Stomach (tissue), 9 donors: ENCODE measurements around the gene EFCAB11. TPM values are rescaled to one million over a fixed set of nuclear protein-coding genes. Genes with fewer than 3 reads are reported as not detected.

Source experiments
- DNase-seq, 2 donors: peaks; one replicate each; pipeline versions ENCODE4 v3.0.0 to v3.0.0-alpha.2; 2013 to 2019
- H3K27ac ChIP-seq, 5 donors: fragments of 200-600 bp in 4 of 5; sonication (generic) in 4 of 5; one replicate each; pipeline ENCODE4 v1.5.1; 2013 to 2019; ENCODE audit warnings: mild to moderate bottlenecking in 1 of 5, moderate library complexity in 1 of 5
- H3K27me3 ChIP-seq, 3 donors: fragments of 200-600 bp; sonication (generic); one replicate each; pipeline ENCODE4 v1.5.1; 2017 to 2019; ENCODE audit warnings: mixed run types in 1 of 3
- H3K36me3 ChIP-seq, 4 donors: fragments of 200-600 bp; sonication (generic); 1 replicate in 3 of 4; 2 replicates in 1 of 4; pipeline ENCODE4 v1.5.1; 2016 to 2019
- H3K4me1 ChIP-seq, 4 donors: fragments of 200-600 bp; sonication (generic); one replicate each; pipeline ENCODE4 v1.5.1; 2016 to 2019
- H3K4me3 ChIP-seq, 4 donors: fragments of 200-600 bp; sonication (generic) in 3 of 4; one replicate each; pipeline ENCODE4 v1.5.1; 2016 to 2019; ENCODE audit warnings: mild to moderate bottlenecking in 1 of 4
- H3K9me3 ChIP-seq, 4 donors: fragments of 200-600 bp; sonication (generic); one replicate each; pipeline ENCODE4 v1.5.1; 2016 to 2019
- EP300 ChIP-seq: sonication (generic); formaldehyde crosslinking; IDR thresholded peaks from one replicate; pipeline ENCODE4 v1.6.1; 2017; ENCODE audit warnings: antibody characterized with exemption
- POLR2A ChIP-seq, 4 donors: fragments of 450-650 bp; IDR thresholded peaks; one replicate each; pipeline ENCODE4 v1.6.1; 2016; ENCODE audit warnings: antibody characterized with exemption in 4 of 4, control low read depth in 2 of 4, mild to moderate bottlenecking in 1 of 4, moderate library complexity in 1 of 4
- POLR2AphosphoS5 ChIP-seq, 3 donors: sonication (generic); formaldehyde crosslinking; IDR thresholded peaks; one replicate each; pipeline ENCODE4 v1.6.1; 2016; ENCODE audit warnings: antibody characterized with exemption in 3 of 3
- WGBS, 5 donors: extraction: QIAGEN DNeasy Blood & Tissue Kit in 3 of 5; methylation state at CpG; one replicate each; pipeline versions ENCODE4 v1.1.5 to v1.1.7; 2013 to 2018; 5-methylcytosine and 5-hydroxymethylcytosine counted together
- intact Hi-C: fragments of 100-400 bp; cut with DNase I; formaldehyde crosslinking; loops from one replicate; pipeline ENCODE4 v1.15.1; 2023; ENCODE audit warnings: low total_unique reads
- polyA plus RNA-seq, 3 donors: library from polyadenylated mRNA; stranded (reverse); fragments of 200-250 nt; gene quantifications; one replicate each; pipeline ENCODE4 v1.2.3, GENCODE V29; 2013
- total RNA-seq, 5 donors: library from RNA; depleted of rRNA; stranded (reverse); fragments of >200 nt; gene quantifications; one replicate each; pipeline versions ENCODE4 v1.1.0 to v1.2.3, GENCODE V29; 2014 to 2016
- TF ChIP-seq, protein P1 (sequence below), 7 experiments: fragments of 450-650 bp in 4 of 7; fragments of 200-600 bp in 3 of 7; sonication (generic) in 3 of 7; IDR thresholded peaks; one replicate each; pipeline ENCODE4 v1.5.1; 2016 to 2019; ENCODE audit warnings: antibody characterized with exemption in 7 of 7, control low read depth in 2 of 7, mild to moderate bottlenecking in 1 of 7
- donor health status: healthy with polysubstance abuse.
- donor health status: Bipolar disorder and iron deficiency.
- donor health status: healthy.

The EFCAB11 gene
- total and polyA plus RNA-seq, 8 donors = 4.5 to 20.4 (median 10.0) TPM

DNA sequence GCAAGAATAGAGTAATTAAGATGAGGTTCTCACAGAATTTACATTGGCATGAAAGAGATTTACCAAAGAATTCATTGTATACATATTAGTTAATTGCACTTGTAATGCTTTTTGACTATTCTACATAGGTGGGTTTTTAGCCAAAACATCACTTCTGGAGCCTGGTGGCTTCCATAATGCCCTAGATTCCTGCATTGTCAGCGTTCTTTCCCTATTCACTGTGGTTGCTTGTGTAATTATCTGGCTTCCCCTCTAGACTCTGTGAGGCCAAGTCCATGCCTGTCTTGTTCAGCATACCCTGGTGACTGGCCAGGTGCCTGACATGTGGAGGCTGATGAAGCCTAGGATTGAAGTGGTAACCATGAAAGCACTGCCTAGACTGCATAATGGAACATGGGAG lies 42.4 kb upstream of the EFCAB11 start:
- Histone ChIP-seq H3K36me3 (peaks cover 21 to 83% (median 75%) of the 10 kb centered on the region in 4 donors), H3K27me3 (no peaks in the 10 kb centered on the region), H3K27ac (no peak overlapping the region), H3K9me3 (no peaks in the 10 kb centered on the region), H3K4me3 (no peak overlapping the region), H3K4me1 (no peaks in the 10 kb centered on the region)
- no peak for TF ChIP-seq POLR2AphosphoS5 (IDR thresholded peaks at IDR 0.05)
- TF ChIP-seq, protein P1, sequence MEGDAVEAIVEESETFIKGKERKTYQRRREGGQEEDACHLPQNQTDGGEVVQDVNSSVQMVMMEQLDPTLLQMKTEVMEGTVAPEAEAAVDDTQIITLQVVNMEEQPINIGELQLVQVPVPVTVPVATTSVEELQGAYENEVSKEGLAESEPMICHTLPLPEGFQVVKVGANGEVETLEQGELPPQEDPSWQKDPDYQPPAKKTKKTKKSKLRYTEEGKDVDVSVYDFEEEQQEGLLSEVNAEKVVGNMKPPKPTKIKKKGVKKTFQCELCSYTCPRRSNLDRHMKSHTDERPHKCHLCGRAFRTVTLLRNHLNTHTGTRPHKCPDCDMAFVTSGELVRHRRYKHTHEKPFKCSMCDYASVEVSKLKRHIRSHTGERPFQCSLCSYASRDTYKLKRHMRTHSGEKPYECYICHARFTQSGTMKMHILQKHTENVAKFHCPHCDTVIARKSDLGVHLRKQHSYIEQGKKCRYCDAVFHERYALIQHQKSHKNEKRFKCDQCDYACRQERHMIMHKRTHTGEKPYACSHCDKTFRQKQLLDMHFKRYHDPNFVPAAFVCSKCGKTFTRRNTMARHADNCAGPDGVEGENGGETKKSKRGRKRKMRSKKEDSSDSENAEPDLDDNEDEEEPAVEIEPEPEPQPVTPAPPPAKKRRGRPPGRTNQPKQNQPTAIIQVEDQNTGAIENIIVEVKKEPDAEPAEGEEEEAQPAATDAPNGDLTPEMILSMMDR (IDR thresholded peaks at IDR 0.05) = no peak
- no peak for TF ChIP-seq EP300
- no peak for TF ChIP-seq POLR2A (IDR thresholded peaks at IDR 0.05)
- no peak for DNase-seq
- intact Hi-C loops = no loop called here
- 92 to 97% (median 93%) methylated on average over 1 of the region's 1 CpG for WGBS, 5 donors

DNA sequence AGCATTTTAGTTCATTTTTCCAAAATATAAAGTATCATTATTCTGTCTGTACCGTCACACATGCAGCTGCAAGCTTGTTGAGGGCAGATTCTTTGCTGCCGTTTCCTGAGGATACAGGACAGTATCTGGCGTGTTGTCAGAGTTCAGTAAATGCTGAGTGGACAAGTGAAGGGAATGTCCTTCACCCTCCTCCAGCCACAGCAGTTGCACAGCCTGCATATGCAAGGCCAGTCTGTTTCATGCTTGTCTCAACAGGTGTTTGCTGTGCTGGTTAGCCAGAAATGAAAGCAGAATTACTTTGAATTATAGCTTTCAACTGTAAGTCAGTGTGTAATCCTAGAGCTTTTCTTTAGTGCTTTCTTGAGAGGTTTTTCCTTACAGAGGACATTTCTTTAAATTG lies 37.7 kb upstream of the EFCAB11 start:
- H3K4me1 ChIP-seq = no peaks in the 10 kb centered on the region
- no peaks in the 10 kb centered on the region for H3K9me3 ChIP-seq
- WGBS, 5 donors = 90 to 94% (median 93%) methylated on average over 3 of the region's 3 CpGs
- peaks cover 21 to 97% (median 92%) of the 10 kb centered on the region in 4 donors for H3K36me3 ChIP-seq
- H3K27me3 ChIP-seq = no peaks in the 10 kb centered on the region
- DNase-seq = no peak
- H3K27ac ChIP-seq = no peak overlapping the region
- intact Hi-C loops = no loop called here
- H3K4me3 ChIP-seq = no peak overlapping the region
- TF ChIP-seq POLR2A (IDR thresholded peaks at IDR 0.05) (no peak), EP300 (no peak), POLR2AphosphoS5 (IDR thresholded peaks at IDR 0.05) (no peak)
- TF ChIP-seq, protein P1 (IDR thresholded peaks at IDR 0.05) = no peak

DNA sequence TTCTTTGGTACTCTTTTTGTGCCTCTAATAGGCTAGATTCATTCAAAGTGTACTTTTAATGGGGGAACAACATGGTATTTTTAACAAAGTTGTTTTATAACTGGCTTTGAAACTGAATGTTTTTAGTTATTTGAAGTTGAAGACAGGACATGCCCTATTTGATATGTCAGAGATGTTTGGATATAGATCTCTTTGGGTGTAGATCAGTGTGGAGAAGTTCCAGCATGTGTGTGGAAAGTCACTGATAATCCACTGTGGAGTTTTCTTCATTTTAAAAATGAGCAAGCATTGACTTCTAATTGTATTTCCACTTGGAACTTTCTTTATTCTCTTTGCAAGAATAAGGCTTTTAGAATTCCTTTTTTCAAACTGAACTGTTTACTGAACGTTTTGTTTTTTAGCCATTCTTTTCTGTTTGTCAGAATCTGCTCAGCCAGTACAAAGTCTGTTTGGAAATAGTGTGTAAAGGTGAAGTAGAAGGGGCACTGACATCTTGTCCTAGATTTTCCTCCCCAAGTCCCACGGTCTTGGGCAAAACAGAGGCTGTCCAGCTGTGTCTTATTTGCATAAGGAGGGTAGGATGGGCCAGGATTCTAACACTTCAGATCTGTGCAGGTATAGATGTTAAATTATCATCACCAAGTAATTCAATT lies 36.2 kb upstream of the EFCAB11 start:
- TF ChIP-seq EP300 (no peak), POLR2AphosphoS5 (IDR thresholded peaks at IDR 0.05) (no peak), POLR2A (IDR thresholded peaks at IDR 0.05) (no peak)
- TF ChIP-seq, protein P1 (IDR thresholded peaks at IDR 0.05) = no peak
- no peak overlapping the region for H3K27ac ChIP-seq
- peaks cover 21 to 97% (median 91%) of the 10 kb centered on the region in 4 donors for H3K36me3 ChIP-seq
- WGBS, 5 donors = 50 to 62% (median 52%) methylated on average over 2 of the region's 2 CpGs
- no peak for DNase-seq
- no peaks in the 10 kb centered on the region for H3K27me3 ChIP-seq
- H3K4me1 ChIP-seq = no peaks in the 10 kb centered on the region
- no peaks in the 10 kb centered on the region for H3K9me3 ChIP-seq
- H3K4me3 ChIP-seq = no peak overlapping the region
- intact Hi-C loops = no loop called here

DNA sequence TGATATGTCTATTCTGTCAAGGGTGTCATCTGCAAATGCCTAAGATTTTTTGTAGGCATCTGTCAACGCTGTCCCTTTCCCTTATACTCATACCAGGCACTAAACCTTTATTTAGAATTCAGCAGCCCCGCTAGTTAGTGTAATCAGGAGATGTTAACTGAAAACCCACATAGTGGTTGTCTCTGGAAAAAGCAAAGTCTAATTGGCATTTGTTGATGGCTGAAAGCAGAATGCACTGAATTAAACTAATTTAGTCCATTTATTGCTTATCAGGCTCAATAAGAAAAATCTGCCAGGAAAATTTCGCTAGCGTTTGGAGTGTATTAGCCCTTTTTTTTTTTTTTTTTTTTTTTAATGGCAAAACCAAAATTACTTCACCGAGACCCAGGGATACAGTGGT lies 35.7 kb upstream of the EFCAB11 start:
- intact Hi-C loops = no loop called here
- 94 to 96% (median 96%) methylated on average over 5 of the region's 5 CpGs for WGBS, 5 donors
- H3K4me1 ChIP-seq = no peaks in the 10 kb centered on the region

More for the DNA sequence above, 35.7 kb upstream of the EFCAB11 start:
- no peaks in the 10 kb centered on the region for H3K9me3 ChIP-seq
- TF ChIP-seq POLR2AphosphoS5 (IDR thresholded peaks at IDR 0.05) (no peak), EP300 (no peak), POLR2A (IDR thresholded peaks at IDR 0.05) (no peak)
- TF ChIP-seq, protein P1 (IDR thresholded peaks at IDR 0.05) = no peak
- no peak overlapping the region for H3K4me3 ChIP-seq
- H3K36me3 ChIP-seq = peaks cover 18 to 97% (median 91%) of the 10 kb centered on the region in 4 donors
- no peaks in the 10 kb centered on the region for H3K27me3 ChIP-seq
- no peak overlapping the region for H3K27ac ChIP-seq
- DNase-seq = no peak
